Activated T-cell treated with anti-CD3 and anti-CD28 coated beads, Interleukin-2, amount 50 U/mL, for 4 hours (primary cell): ENCODE measurements around the gene PRKCI. TPM values are rescaled to one million over a fixed set of nuclear protein-coding genes. Genes with fewer than 3 reads are reported as not detected.
"Not testable (repeated sequence)": the region's sequence is repeated elsewhere in the genome, so short reads cannot be mapped to it uniquely, and the experiment has no call there.

Experiments used
- ATAC-seq, 2 donors: fragments of 200-7000 bp; cut with Tn5 transposase; one replicate each; pipeline ENCODE4 v1.10.0; 2021
- DNase-seq: peaks from one replicate; pipeline ENCODE4 v3.0.0-alpha.2; 2020
- H3K27me3 Mint-ChIP-seq: one replicate; pipeline ENCODE4 v1.8.0; 2021; ENCODE audit warnings: low read depth, mixed read lengths
- H3K36me3 Mint-ChIP-seq: one replicate; pipeline ENCODE4 v1.8.0; 2022; ENCODE audit warnings: mixed read lengths; ENCODE audit not compliant: insufficient read depth
- H3K4me1 Mint-ChIP-seq: one replicate; pipeline ENCODE4 v1.8.0; 2021; ENCODE audit warnings: low read depth, mixed read lengths
- H3K4me3 Mint-ChIP-seq: one replicate; pipeline ENCODE4 v1.8.0; 2021; ENCODE audit warnings: mild to moderate bottlenecking, moderate library complexity, mixed read lengths
- H3K9me3 Mint-ChIP-seq: one replicate; pipeline ENCODE4 v1.8.0; 2021; ENCODE audit warnings: mixed read lengths
- total RNA-seq, 3 donors: library from RNA; stranded (reverse); gene quantifications; one replicate each; pipeline ENCODE4 v1.2.1, GENCODE V29; 2021

Gene PRKCI
- total RNA-seq, 3 donors from 2014 or later: 15.8 to 18.4 (median 17.3) TPM

GRCh38 chr3:170327868-170328548, 105.8 kb downstream of the PRKCI start:
- DNase-seq, H3K27me3 Mint-ChIP-seq, H3K4me3 Mint-ChIP-seq, ATAC-seq, H3K4me1 Mint-ChIP-seq, H3K36me3 Mint-ChIP-seq, H3K9me3 Mint-ChIP-seq: not testable (repeated sequence)

- peaks cover 3% of the 10 kb centered on the region for H3K4me1 Mint-ChIP-seq
- H3K27me3 Mint-ChIP-seq: peaks cover 2% of the 10 kb centered on the region
- H3K36me3 Mint-ChIP-seq: no peaks in the 10 kb centered on the region
- no peaks in the 10 kb centered on the region for H3K9me3 Mint-ChIP-seq
- no peak for DNase-seq
- peak in 1 of 2 donors; percentile 46 for ATAC-seq
- H3K4me3 Mint-ChIP-seq: no peak overlapping the region
These were observed 108.1 kb downstream of the PRKCI start for GRCh38 chr3:170330366-170330765.

DNA sequence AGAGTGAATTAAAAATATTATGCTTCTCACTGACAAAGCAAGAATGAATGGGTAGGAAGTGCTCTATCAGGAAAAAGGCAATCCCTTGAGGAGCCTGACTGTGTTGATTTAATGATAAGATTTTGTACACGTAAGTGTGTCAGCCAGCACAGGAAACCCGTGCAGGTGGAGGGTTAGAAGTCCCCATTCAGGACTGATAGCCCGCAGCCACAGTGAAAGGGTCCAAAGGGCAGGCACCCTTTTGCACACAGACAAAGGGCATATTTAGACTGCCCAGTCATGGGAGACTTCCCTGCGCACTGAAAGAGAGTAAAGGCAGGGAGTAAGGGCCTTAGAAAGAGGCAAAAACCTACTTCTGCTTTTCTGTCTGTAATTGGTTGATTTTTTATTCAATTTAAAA, 108.9 kb downstream of the PRKCI start:
- ATAC-seq (no peak), DNase-seq (no peak)
- Mint-ChIP-seq H3K9me3 (no peaks in the 10 kb centered on the region), H3K36me3 (no peaks in the 10 kb centered on the region), H3K4me3 (no peak overlapping the region), H3K4me1 (peaks cover 3% of the 10 kb centered on the region), H3K27me3 (peaks cover 2% of the 10 kb centered on the region)

- no peak for ATAC-seq
- DNase-seq: no peak
- Mint-ChIP-seq H3K4me1 (peaks cover under 1% of the 10 kb centered on the region), H3K9me3 (peaks cover 13% of the 10 kb centered on the region), H3K4me3 (no peak overlapping the region), H3K27me3 (peaks cover 3% of the 10 kb centered on the region), H3K36me3 (no peaks in the 10 kb centered on the region)
These were observed 115.2 kb downstream of the PRKCI start for GRCh38 chr3:170337420-170337819.

GRCh38 chr3:170338690-170339340, 116.6 kb downstream of the PRKCI start:
- ATAC-seq (no peak), DNase-seq (no peak)
- H3K9me3 Mint-ChIP-seq: peaks cover 13% of the 10 kb centered on the region
- no peaks in the 10 kb centered on the region for H3K4me1 Mint-ChIP-seq
- no peak overlapping the region for H3K4me3 Mint-ChIP-seq
- H3K36me3 Mint-ChIP-seq: no peaks in the 10 kb centered on the region
- H3K27me3 Mint-ChIP-seq: peaks cover 3% of the 10 kb centered on the region

DNA sequence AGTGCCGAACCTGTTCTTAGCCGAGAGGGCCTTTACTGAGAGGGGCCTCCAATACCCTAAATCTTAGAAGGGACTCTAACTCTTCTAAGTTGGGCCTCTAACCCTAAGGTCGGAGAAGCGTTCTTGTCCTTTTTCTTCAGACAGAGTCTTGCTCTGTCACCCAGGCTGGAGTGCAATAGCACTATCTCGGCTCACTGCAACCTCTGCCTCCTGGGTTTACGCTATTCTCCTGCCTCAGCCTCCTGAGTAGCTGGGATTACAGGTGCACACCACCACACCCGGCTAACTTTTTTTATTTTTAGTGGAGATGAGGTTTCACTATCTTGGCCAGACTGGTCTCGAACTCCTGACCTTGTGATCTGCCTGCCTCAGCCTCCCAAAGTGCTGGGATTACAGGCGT, 120.0 kb downstream of the PRKCI start:
- not testable (repeated sequence) for H3K4me1 Mint-ChIP-seq, H3K36me3 Mint-ChIP-seq

DNA sequence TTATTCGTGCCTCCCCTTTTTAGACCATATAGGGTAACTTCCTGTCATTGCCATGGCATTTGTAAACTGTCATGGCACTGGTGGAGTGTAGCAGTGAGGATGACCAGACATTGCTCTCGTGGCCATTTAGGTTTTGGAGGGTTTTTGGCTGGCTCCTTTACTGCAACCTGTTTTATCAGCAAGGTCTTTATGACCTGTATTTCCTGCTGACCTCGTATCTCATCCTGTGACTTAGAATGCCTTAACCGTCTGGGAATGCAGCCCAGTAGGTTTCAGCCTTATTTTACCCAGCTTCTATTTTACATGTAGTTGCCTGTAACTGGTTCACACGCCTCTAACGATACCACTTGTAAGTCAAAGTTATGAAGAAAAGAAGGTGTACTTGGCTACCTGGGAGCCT, 121.6 kb downstream of the PRKCI start:
- not testable (repeated sequence) for H3K36me3 Mint-ChIP-seq, H3K9me3 Mint-ChIP-seq, H3K27me3 Mint-ChIP-seq, ATAC-seq, DNase-seq, H3K4me1 Mint-ChIP-seq, H3K4me3 Mint-ChIP-seq

More for the DNA sequence above, 120.0 kb downstream of the PRKCI start:
- H3K9me3 Mint-ChIP-seq: peaks cover 12% of the 10 kb centered on the region
- not testable (repeated sequence) for H3K4me3 Mint-ChIP-seq, DNase-seq, H3K27me3 Mint-ChIP-seq, ATAC-seq

DNA sequence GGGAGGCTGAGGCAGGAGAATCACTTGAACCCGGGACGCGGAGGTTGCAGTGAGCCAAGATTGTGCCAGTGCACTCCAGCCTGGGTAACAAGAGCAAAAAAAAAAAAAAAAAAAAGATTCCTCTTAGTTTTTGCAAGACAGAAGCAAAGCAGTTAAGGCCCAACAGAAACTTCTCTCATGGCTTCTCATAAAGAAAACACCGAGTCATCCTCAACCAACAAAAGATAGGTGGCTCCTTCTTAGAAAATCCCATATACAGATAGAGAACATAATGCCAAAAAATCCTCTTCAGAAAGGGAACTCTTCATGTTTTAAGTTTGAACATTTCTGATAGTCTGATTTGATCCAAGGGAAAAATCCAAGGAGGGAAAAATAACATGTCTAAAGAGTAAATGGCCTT, 122.7 kb downstream of the PRKCI start:
- Mint-ChIP-seq H3K36me3 (no peaks in the 10 kb centered on the region), H3K4me3 (no peak overlapping the region), H3K9me3 (no peaks in the 10 kb centered on the region), H3K27me3 (peaks cover 3% of the 10 kb centered on the region), H3K4me1 (no peaks in the 10 kb centered on the region)
- ATAC-seq (no peak), DNase-seq (no peak)

DNA sequence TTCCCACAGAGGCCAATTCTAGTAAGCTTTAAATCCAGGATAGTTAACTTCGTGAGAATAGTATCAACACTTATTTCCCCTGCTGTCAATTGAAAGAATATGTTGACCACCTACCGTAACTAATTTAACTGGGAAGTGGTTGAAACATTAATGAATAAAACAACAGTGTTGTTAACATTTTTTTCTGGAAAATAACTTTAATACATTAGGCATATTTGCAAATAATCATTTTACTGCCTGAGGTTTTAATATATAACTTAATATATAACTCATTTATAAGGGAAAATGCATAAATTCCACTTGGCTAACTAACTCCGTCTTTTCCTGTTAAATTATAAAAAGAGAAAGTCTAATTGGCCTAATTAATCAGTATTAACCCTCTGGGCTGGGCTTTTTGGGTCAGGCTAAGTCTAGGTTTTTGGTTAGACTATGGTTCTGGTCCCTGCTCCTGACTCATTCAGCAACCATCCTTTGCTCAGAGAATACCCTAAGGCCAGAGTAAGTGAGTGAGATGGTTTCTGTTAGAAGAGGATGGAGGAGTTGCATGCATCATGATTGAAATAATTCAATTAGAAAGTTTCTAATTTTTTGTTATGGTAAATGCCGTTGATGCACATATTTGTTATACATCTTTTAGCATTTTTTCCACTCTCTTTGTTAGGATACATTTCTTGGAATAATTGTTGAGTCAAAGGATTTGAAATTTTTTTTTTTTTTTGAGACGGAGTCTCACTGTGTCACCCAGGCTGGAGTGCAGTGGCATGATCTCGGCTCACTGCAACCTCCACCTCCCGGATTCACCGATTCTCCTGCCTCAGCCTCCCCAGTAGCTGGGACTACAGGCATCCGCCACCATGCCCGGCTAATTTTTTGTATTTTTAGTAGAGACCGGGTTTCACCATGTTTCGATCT, 124.5 kb downstream of the PRKCI start:
- H3K27me3 Mint-ChIP-seq: peaks cover 1% of the 10 kb centered on the region
- ATAC-seq: no peak
- no peaks in the 10 kb centered on the region for H3K9me3 Mint-ChIP-seq
- H3K4me1 Mint-ChIP-seq: peaks cover 4% of the 10 kb centered on the region
- no peak overlapping the region for H3K4me3 Mint-ChIP-seq
- DNase-seq: no peak
- H3K36me3 Mint-ChIP-seq: no peaks in the 10 kb centered on the region

DNA sequence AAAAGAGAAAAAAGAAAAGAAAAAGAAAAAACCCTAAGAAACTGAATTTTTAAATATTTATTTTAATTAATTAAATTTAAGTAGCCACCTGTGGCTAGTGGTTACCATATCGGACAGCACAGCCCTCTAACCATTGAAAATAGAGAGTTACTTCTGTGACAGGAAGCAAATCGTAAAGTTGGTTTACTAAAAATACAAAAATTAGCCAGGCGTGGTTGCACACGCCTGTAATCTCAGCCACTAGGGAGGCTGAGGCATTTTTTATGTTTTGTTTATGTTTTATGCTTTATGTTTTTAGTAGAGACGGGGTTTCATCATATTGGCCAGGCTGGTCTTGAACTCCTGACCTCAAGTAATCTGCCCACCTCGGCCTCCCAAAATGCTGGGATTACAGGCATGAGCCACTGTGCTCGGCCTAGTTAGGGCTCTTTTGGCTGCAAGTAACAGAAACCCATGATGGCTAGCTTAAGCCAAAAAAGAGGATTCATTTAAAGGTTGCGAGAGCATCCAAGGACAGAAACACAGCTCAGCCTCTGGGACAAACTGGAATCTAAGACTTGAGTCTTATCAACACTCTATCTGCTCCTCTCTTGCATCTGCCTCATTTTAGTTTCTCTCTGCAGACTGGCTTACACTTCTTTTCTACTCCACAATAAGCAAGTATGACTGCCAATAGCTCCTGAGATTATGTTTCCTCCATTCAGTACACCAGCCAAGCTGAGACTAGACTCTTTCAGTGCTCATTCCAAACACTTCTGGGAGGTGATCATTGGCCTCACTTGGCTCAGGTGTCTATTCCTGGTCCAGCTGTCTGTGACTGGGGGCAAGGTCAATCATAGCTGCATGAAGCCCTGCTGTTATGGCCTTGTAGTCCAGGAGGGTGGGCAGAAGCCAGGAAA, 128.5 kb downstream of the PRKCI start:
- Mint-ChIP-seq H3K36me3 (no peaks in the 10 kb centered on the region), H3K4me1 (peaks cover 13% of the 10 kb centered on the region), H3K27me3 (no peaks in the 10 kb centered on the region), H3K4me3 (no peak overlapping the region), H3K9me3 (no peaks in the 10 kb centered on the region)
- ATAC-seq: peak in 1 of 2 donors; percentile 14
- no peak for DNase-seq

GRCh38 chr3:170352936-170353335, 130.7 kb downstream of the PRKCI start:
- Mint-ChIP-seq H3K27me3 (no peaks in the 10 kb centered on the region), H3K4me1 (peaks cover 18% of the 10 kb centered on the region), H3K36me3 (no peaks in the 10 kb centered on the region), H3K9me3 (no peaks in the 10 kb centered on the region), H3K4me3 (no peak overlapping the region)
- no peak for DNase-seq
- no peak for ATAC-seq

- H3K9me3 Mint-ChIP-seq: no peaks in the 10 kb centered on the region
- peaks cover 21% of the 10 kb centered on the region for H3K4me1 Mint-ChIP-seq
- no peak overlapping the region for H3K4me3 Mint-ChIP-seq
- H3K36me3 Mint-ChIP-seq: no peaks in the 10 kb centered on the region
- no peaks in the 10 kb centered on the region for H3K27me3 Mint-ChIP-seq
- no peak for ATAC-seq
- DNase-seq: no peak
These were observed 131.3 kb downstream of the PRKCI start for GRCh38 chr3:170353485-170353884.

DNA sequence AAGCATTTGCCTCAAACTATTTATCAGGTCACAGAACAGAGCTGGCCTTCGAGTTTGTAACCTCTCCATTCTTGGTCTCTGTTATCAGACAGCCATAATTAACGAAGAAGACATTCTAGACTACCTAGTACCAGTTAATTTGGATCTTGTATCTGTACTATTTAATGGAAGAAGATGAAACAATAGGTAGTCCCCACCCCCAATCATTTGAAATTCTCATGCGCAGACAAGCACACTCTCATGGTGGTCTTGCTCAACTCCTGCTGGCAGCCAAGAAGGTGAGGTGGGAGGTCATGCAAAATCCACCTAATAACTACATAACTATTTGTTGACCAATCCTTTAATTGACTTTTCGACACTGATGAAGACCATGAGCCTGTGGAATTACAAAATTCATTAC, 132.5 kb downstream of the PRKCI start:
- ATAC-seq: no peak
- peaks cover 30% of the 10 kb centered on the region for H3K4me1 Mint-ChIP-seq
- H3K27me3 Mint-ChIP-seq: no peaks in the 10 kb centered on the region
- H3K9me3 Mint-ChIP-seq: no peaks in the 10 kb centered on the region
- H3K4me3 Mint-ChIP-seq: no peak overlapping the region
- H3K36me3 Mint-ChIP-seq: peaks cover 3% of the 10 kb centered on the region
- DNase-seq: no peak
